ENCODE measurements around the gene RCAN3.

The RCAN3 gene

GRCh38 chr1:24470592-24470991, 32.0 kb upstream of the RCAN3 start:
- Histone ChIP-seq H3K36me3 (ENCODE audit: insufficient read depth, low read length) (peaks cover 3% of the 10 kb centered on the region), H3K4me3 (ENCODE audit: low read length) (no peak overlapping the region), H3K4me2 (ENCODE audit: low read length) (no peak overlapping the region), H3K4me1 (ENCODE audit: control insufficient read depth, insufficient read depth, low read length) (no peaks in the 10 kb centered on the region), H3K9ac (ENCODE audit: low read depth, low read length) (no peak overlapping the region), H3K9me3 (replicated peaks; ENCODE audit: low read length) (no peaks in the 10 kb centered on the region), H3K27me3 (ENCODE audit: control insufficient read depth, insufficient read depth, low read length) (no peaks in the 10 kb centered on the region)

DNA sequence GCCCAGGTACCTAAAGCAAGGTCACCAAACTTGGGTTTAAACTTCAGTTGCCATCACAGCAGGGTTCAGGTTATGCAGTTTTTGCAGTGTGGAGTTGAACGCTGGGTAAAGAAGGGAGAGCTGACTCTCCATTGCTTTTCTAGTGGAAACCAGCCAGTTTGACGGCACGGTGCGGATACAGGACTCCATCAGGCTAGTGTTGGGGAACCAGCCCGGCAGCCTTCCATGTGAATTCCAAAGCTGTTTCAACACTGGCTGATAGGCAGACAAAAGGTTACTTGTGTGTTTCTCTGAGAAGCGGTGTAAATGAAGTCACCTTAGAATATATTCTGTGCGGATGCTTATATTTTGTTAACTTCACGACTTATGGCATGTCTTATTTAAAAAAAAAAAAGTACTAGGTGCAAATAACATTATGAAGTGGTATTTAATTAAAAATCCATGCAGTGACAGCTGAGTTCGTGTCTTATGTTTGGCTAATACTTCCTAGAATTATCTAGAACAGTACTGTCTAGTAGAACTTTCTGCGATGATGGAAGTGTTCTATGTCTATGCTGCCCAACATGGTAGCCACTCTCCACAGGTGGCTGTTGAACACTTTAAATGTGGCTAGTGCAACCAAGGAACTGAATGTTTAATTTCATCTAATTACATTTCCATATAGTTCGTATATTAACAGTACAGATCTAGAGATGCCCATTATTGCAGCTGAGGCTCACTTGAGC, 29.9 kb upstream of the RCAN3 start:
- Histone ChIP-seq H3K4me2 (ENCODE audit: low read length) (no peak overlapping the region), H3K9me3 (replicated peaks; ENCODE audit: low read length) (no peaks in the 10 kb centered on the region), H3K27me3 (ENCODE audit: control insufficient read depth, insufficient read depth, low read length) (no peaks in the 10 kb centered on the region), H3K4me3 (ENCODE audit: low read length) (no peak overlapping the region), H3K4me1 (ENCODE audit: control insufficient read depth, insufficient read depth, low read length) (no peaks in the 10 kb centered on the region), H3K36me3 (ENCODE audit: insufficient read depth, low read length) (no peaks in the 10 kb centered on the region), H3K9ac (ENCODE audit: low read depth, low read length) (no peak overlapping the region)

- no peaks in the 10 kb centered on the region for H3K36me3 ChIP-seq (ENCODE audit: insufficient read depth, low read length)
- no peak overlapping the region for H3K4me3 ChIP-seq (ENCODE audit: low read length)
- H3K9ac ChIP-seq (ENCODE audit: low read depth, low read length), result no peak overlapping the region
- no peak overlapping the region for H3K4me2 ChIP-seq (ENCODE audit: low read length)
- no peaks in the 10 kb centered on the region for H3K4me1 ChIP-seq (ENCODE audit: control insufficient read depth, insufficient read depth, low read length)
- no peaks in the 10 kb centered on the region for H3K9me3 ChIP-seq (replicated peaks; ENCODE audit: low read length)
- no peaks in the 10 kb centered on the region for H3K27me3 ChIP-seq (ENCODE audit: control insufficient read depth, insufficient read depth, low read length)
Observed at GRCh38 chr1:24474193-24474592, 28.4 kb upstream of the RCAN3 start.

DNA sequence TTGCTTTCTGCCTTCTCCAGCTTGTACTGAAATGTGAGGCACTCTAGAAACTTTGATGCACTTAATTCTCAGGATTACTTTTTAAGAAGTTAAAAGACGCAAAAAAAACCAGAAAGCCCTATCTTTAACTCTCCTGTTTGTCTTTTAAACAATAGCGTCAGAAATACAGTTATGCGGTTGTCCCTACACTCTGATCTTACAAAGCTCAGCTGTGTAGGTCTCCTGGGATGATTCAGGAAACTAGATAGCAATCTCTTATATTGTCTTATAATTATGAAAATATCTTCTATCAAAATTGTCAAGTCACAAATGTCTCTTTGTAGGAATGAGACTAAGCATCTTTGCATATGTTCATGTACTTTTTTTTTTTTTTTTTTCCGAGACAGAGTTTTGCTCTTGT, 26.9 kb upstream of the RCAN3 start:
- H3K27me3 ChIP-seq (ENCODE audit: control insufficient read depth, insufficient read depth, low read length), result no peaks in the 10 kb centered on the region
- no peaks in the 10 kb centered on the region for H3K36me3 ChIP-seq (ENCODE audit: insufficient read depth, low read length)
- H3K4me1 ChIP-seq (ENCODE audit: control insufficient read depth, insufficient read depth, low read length), result no peaks in the 10 kb centered on the region
- no peak overlapping the region for H3K4me3 ChIP-seq (ENCODE audit: low read length)
- H3K9me3 ChIP-seq (replicated peaks; ENCODE audit: low read length), result no peaks in the 10 kb centered on the region
- H3K4me2 ChIP-seq (ENCODE audit: low read length), result no peak overlapping the region
- H3K9ac ChIP-seq (ENCODE audit: low read depth, low read length), result no peak overlapping the region

GRCh38 chr1:24476571-24476970, 26.1 kb upstream of the RCAN3 start:
- H3K27me3 ChIP-seq (ENCODE audit: control insufficient read depth, insufficient read depth, low read length), result no peaks in the 10 kb centered on the region
- no peak overlapping the region for H3K4me2 ChIP-seq (ENCODE audit: low read length)
- no peaks in the 10 kb centered on the region for H3K36me3 ChIP-seq (ENCODE audit: insufficient read depth, low read length)
- no peaks in the 10 kb centered on the region for H3K9me3 ChIP-seq (replicated peaks; ENCODE audit: low read length)
- H3K4me3 ChIP-seq (ENCODE audit: low read length), result no peak overlapping the region
- no peaks in the 10 kb centered on the region for H3K4me1 ChIP-seq (ENCODE audit: control insufficient read depth, insufficient read depth, low read length)
- H3K9ac ChIP-seq (ENCODE audit: low read depth, low read length), result no peak overlapping the region

- H3K4me2 ChIP-seq (ENCODE audit: low read length), result no peak overlapping the region
- H3K4me3 ChIP-seq (ENCODE audit: low read length), result no peak overlapping the region
- no peaks in the 10 kb centered on the region for H3K9me3 ChIP-seq (replicated peaks; ENCODE audit: low read length)
- no peak overlapping the region for H3K9ac ChIP-seq (ENCODE audit: low read depth, low read length)
- no peaks in the 10 kb centered on the region for H3K4me1 ChIP-seq (ENCODE audit: control insufficient read depth, insufficient read depth, low read length)
- H3K27me3 ChIP-seq (ENCODE audit: control insufficient read depth, insufficient read depth, low read length), result no peaks in the 10 kb centered on the region
- H3K36me3 ChIP-seq (ENCODE audit: insufficient read depth, low read length), result no peaks in the 10 kb centered on the region
Observed at GRCh38 chr1:24477309-24477708, 25.3 kb upstream of the RCAN3 start.

GRCh38 chr1:24481101-24481500, 21.5 kb upstream of the RCAN3 start:
- H3K9ac ChIP-seq (ENCODE audit: low read depth, low read length), result no peak overlapping the region

DNA sequence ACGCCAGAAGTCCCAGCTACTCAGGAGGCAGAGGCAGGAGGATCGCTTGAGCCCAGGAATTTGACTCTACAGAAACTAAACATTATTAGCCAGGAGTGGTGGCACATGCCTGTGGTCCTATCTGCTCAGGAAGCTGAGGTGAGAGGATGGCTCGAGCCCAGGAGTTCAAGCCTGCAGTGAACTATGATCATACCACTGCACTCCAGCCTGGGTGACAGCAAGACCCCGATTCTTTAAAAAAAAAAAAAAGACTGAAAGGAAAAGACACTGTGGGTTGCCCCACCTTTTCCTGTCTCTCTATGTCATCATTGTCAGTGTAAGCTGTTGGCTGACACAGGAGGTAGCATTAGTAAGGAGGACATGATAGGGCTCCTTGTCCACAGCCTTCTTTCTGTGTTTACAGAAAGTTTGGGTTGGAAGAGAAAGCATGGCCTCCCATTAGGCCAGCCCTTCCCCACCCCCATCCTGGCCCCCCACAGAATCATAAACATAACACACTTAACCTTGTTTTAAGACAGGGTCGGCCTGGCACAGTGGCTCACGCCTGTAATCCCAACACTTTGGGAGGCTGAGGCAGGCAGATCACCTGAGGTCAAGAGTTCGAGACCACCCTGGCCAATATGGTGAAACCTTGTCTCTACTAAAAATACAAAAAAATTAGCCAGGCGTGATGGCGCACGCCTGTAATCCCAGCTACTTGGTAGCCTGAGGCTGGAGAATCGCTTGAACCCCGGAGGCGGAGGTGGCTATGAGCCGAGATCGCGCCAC, 20.6 kb upstream of the RCAN3 start:
- Histone ChIP-seq H3K4me2 (ENCODE audit: low read length) (no peak overlapping the region), H3K27me3 (ENCODE audit: control insufficient read depth, insufficient read depth, low read length) (peaks cover 3% of the 10 kb centered on the region), H3K9me3 (replicated peaks; ENCODE audit: low read length) (no peaks in the 10 kb centered on the region), H3K4me1 (ENCODE audit: control insufficient read depth, insufficient read depth, low read length) (no peaks in the 10 kb centered on the region), H3K36me3 (ENCODE audit: insufficient read depth, low read length) (no peaks in the 10 kb centered on the region), H3K9ac (ENCODE audit: low read depth, low read length) (no peak overlapping the region), H3K4me3 (ENCODE audit: low read length) (no peak overlapping the region)

More at GRCh38 chr1:24481101-24481500, 21.5 kb upstream of the RCAN3 start:
- H3K4me2 ChIP-seq (ENCODE audit: low read length), result no peak overlapping the region
- H3K27me3 ChIP-seq (ENCODE audit: control insufficient read depth, insufficient read depth, low read length), result peaks cover 3% of the 10 kb centered on the region
- H3K4me1 ChIP-seq (ENCODE audit: control insufficient read depth, insufficient read depth, low read length), result no peaks in the 10 kb centered on the region
- no peak overlapping the region for H3K4me3 ChIP-seq (ENCODE audit: low read length)
- H3K36me3 ChIP-seq (ENCODE audit: insufficient read depth, low read length), result no peaks in the 10 kb centered on the region
- no peaks in the 10 kb centered on the region for H3K9me3 ChIP-seq (replicated peaks; ENCODE audit: low read length)

GRCh38 chr1:24483441-24483840, 19.2 kb upstream of the RCAN3 start:
- Histone ChIP-seq H3K4me1 (ENCODE audit: control insufficient read depth, insufficient read depth, low read length) (no peaks in the 10 kb centered on the region), H3K9me3 (replicated peaks; ENCODE audit: low read length) (no peaks in the 10 kb centered on the region), H3K9ac (ENCODE audit: low read depth, low read length) (no peak overlapping the region), H3K4me3 (ENCODE audit: low read length) (no peak overlapping the region), H3K36me3 (ENCODE audit: insufficient read depth, low read length) (no peaks in the 10 kb centered on the region), H3K27me3 (ENCODE audit: control insufficient read depth, insufficient read depth, low read length) (peaks cover 3% of the 10 kb centered on the region), H3K4me2 (ENCODE audit: low read length) (no peak overlapping the region)

GRCh38 chr1:24484199-24484598, 18.4 kb upstream of the RCAN3 start:
- H3K9me3 ChIP-seq (replicated peaks; ENCODE audit: low read length), result no peaks in the 10 kb centered on the region
- no peaks in the 10 kb centered on the region for H3K4me1 ChIP-seq (ENCODE audit: control insufficient read depth, insufficient read depth, low read length)
- H3K4me2 ChIP-seq (ENCODE audit: low read length), result no peak overlapping the region
- H3K36me3 ChIP-seq (ENCODE audit: insufficient read depth, low read length), result no peaks in the 10 kb centered on the region
- H3K4me3 ChIP-seq (ENCODE audit: low read length), result no peak overlapping the region
- peaks cover 6% of the 10 kb centered on the region for H3K27me3 ChIP-seq (ENCODE audit: control insufficient read depth, insufficient read depth, low read length)
- no peak overlapping the region for H3K9ac ChIP-seq (ENCODE audit: low read depth, low read length)

DNA sequence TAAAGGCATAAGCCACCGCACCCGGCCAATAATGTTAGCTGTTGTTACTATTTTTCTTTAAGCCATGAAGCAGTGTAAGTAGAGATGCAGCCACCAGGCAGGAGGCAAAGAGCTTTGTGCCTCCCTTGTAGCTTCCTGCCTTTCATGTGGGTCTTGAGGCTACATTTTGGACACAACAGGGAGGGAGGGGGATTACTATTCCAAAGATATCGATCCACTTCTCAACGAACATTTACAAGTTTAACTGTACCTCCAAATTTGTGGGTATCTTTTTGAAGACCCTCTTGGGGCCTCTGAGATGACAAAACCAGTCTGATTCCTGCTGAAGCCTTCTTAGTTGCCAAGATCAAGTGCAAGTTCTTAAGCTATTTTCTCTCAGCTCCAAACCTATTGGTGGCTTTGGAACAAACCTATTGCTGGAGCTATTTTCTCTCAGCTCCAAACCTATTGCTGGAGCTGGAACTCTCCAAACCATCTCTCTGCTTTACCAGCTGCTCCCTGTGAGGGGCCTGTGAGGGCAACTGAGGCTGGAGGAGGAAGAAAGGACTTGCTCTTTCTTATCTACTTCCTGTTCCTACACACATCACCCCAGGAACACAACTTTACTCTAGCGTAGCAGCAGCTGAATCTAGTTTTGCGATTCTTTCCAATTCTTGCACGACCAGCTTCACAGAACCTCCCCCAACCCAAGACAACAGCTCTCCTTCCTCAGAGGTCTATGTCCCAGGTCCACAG, 16.1 kb upstream of the RCAN3 start:
- no peak overlapping the region for H3K4me3 ChIP-seq (ENCODE audit: low read length)
- H3K4me1 ChIP-seq (ENCODE audit: control insufficient read depth, insufficient read depth, low read length), result no peaks in the 10 kb centered on the region

More for the DNA sequence above, 16.1 kb upstream of the RCAN3 start:
- Histone ChIP-seq H3K27me3 (ENCODE audit: control insufficient read depth, insufficient read depth, low read length) (peaks cover 10% of the 10 kb centered on the region), H3K4me2 (ENCODE audit: low read length) (no peak overlapping the region), H3K9ac (ENCODE audit: low read depth, low read length) (no peak overlapping the region), H3K9me3 (replicated peaks; ENCODE audit: low read length) (no peaks in the 10 kb centered on the region), H3K36me3 (ENCODE audit: insufficient read depth, low read length) (no peaks in the 10 kb centered on the region)

All from skeletal muscle satellite cell (primary cell).